Measurements from ENCODE around the gene CDHR4. TPM values are rescaled to one million over a fixed set of nuclear protein-coding genes. Genes with fewer than 3 reads are reported as not detected.
"Not testable (repeated sequence)": the region's sequence is repeated elsewhere in the genome, so short reads cannot be mapped to it uniquely, and the experiment has no call there.

Gene CDHR4
- total and polyA plus RNA-seq, 2 of the 8 experiments (the other 6 are each of a cell fraction or from before 2014, with no cell fraction given), result 0.50 to 0.60 TPM

GRCh38 chr3:49776101-49776500 is 23.6 kb downstream of the CDHR4 start:
- not testable (repeated sequence) for H3K4ac ChIP-seq (replicated peaks; ENCODE audit: insufficient read length, low read depth, low read length); H4K20me1 ChIP-seq (replicated peaks in 1 of 2; ENCODE audit: control insufficient read depth in 1 of 2, insufficient read depth in 2 of 2, low read length in 2 of 2); H3K4me1 ChIP-seq (replicated peaks in 1 of 4; ENCODE audit: control insufficient read depth in 3 of 4, insufficient read depth in 4 of 4, low read length in 3 of 4); H3K4me3 ChIP-seq (ENCODE audit: extremely low read depth in 1 of 4, insufficient read depth in 2 of 4, low read depth in 3 of 4, low read length in 4 of 4); H3K4me2 ChIP-seq (ENCODE audit: insufficient read depth in 1 of 2, low read depth in 2 of 2, low read length in 2 of 2); H3K36me3 ChIP-seq (ENCODE audit: control insufficient read depth in 2 of 4, insufficient read depth in 4 of 4, low read length in 3 of 4); H3K9ac ChIP-seq (replicated peaks in 1 of 4; ENCODE audit: extremely low read depth in 1 of 4, low read depth in 3 of 4, low read length in 3 of 4); H2BK12ac ChIP-seq (ENCODE audit: low read depth, low read length); H2BK20ac ChIP-seq (ENCODE audit: low read length); H3K27ac ChIP-seq (ENCODE audit: low read depth, low read length); H2AK5ac ChIP-seq (ENCODE audit: low read depth, low read length); FAIRE-seq; H2BK5ac ChIP-seq (ENCODE audit: low read depth, low read length); H4K91ac ChIP-seq (replicated peaks; ENCODE audit: insufficient read length, low read length); H4K8ac ChIP-seq (ENCODE audit: extremely low read depth, insufficient read depth, low read length); H3K14ac ChIP-seq (ENCODE audit: insufficient read length); H3K27me3 ChIP-seq (replicated peaks in 1 of 4; ENCODE audit: control insufficient read depth in 3 of 4, extremely low read depth in 1 of 4, insufficient read depth in 3 of 4, low read length in 3 of 4); H3K18ac ChIP-seq (ENCODE audit: extremely low read depth, low read length); H2BK120ac ChIP-seq (replicated peaks; ENCODE audit: low read depth, low read length); H3K9me3 ChIP-seq (ENCODE audit: insufficient read depth in 2 of 2, low read depth in 1 of 2, low read length in 1 of 2); H2BK15ac ChIP-seq (ENCODE audit: low read length); H2AFZ ChIP-seq (ENCODE audit: low read length); DNase-seq (ENCODE audit: low read depth in 1 of 2, low spot score in 2 of 2); H4K5ac ChIP-seq (ENCODE audit: insufficient read length, low read depth, low read length); H3K56ac ChIP-seq (replicated peaks; ENCODE audit: insufficient read length, low read depth, low read length); H3K23ac ChIP-seq (ENCODE audit: insufficient read length); H3K23me2 ChIP-seq (ENCODE audit: low read depth, low read length)
- peaks cover 15% of the 10 kb centered on the region for H3K79me1 ChIP-seq (ENCODE audit: low read depth, low read length)
- WGBS, 2 experiments (ENCODE audit: extremely low coverage in 1 of 2, insufficient coverage in 1 of 2, insufficient read length in 1 of 2, insufficient replicate concordance in 2 of 2, low coverage in 1 of 2, low lambda C conversion rate in 2 of 2, missing lambda C conversion rate in 1 of 2), result 96% methylated on average over 8 of the region's 8 CpGs; no CpG with 5 or more reads in 1 of the 2 experiments
- ChIA-PET POLR2A (ENCODE audit: partially characterized antibody) (interaction anchor here (0.6 kb wide), 1 partner anchor 15 kb away, joined by 3 read pairs; no protein-coding TSS in a partner anchor), CTCF (ENCODE audit: partially characterized antibody) (interaction anchor here (0.6 to 1.7 kb wide), 2 partner anchors 75 to 1623 kb away, joined by 3 to 4 read pairs; no protein-coding TSS in a partner anchor)
- H3K79me2 ChIP-seq (ENCODE audit: control insufficient read depth in 1 of 2, insufficient read depth in 2 of 2, low read length in 2 of 2), result peaks cover 3 to 80% of the 10 kb centered on the region in 2 experiments; a peak in 3 of 4 replicates
